GM18499 (cell line): ENCODE measurements around the gene DAPK2.
"Not testable (repeated sequence)": the region's sequence is repeated elsewhere in the genome, so short reads cannot be mapped to it uniquely, and the experiment has no call there.

Experiments used
- ATAC-seq: cut with Tn5 transposase; IDR thresholded peaks from one replicate; pipeline ENCODE4 v1.9.1; 2021; ENCODE audit warnings: moderate number of reproducible peaks; ENCODE audit not compliant: insufficient read depth, unreplicated experiment

The DAPK2 gene

GRCh38 chr15:63902671-63903035, 143.6 kb downstream of the DAPK2 start:
- ATAC-seq = no peak

GRCh38 chr15:63901912-63902670, 144.2 kb downstream of the DAPK2 start:
- no peak for ATAC-seq

- no peak for ATAC-seq
Observed at GRCh38 chr15:63900306-63900705, 146.0 kb downstream of the DAPK2 start.

- ATAC-seq = not testable (repeated sequence)
Observed at GRCh38 chr15:63899606-63900005, 146.7 kb downstream of the DAPK2 start.

DNA sequence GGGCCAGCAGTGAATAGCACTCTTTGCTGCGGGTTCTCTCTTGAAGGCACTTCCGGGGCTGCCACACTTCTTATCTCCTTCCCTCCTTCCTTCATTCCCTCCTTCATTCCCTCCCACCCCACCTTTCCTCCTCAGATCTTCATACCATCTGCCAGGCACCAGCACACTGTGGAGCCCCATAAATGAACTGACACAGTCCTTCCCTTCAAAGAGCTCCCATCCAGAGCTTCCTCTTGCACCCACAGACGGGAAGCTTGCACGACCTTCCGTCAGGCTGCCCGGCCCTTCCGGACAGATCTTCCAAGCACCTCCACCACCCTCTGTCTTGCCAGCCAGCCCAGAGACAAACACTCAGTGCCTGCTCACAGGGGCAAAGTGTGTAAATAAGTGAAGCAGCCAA, 147.1 kb downstream of the DAPK2 start:
- no peak for ATAC-seq

- no peak for ATAC-seq
Observed at GRCh38 chr15:63896336-63897115, 149.8 kb downstream of the DAPK2 start.

- no peak for ATAC-seq
Observed at GRCh38 chr15:63895787-63896218, 150.5 kb downstream of the DAPK2 start.

- no peak for ATAC-seq
Observed at GRCh38 chr15:63895194-63895593, 151.1 kb downstream of the DAPK2 start.

GRCh38 chr15:63894662-63894949, 151.7 kb downstream of the DAPK2 start:
- ATAC-seq = no peak

DNA sequence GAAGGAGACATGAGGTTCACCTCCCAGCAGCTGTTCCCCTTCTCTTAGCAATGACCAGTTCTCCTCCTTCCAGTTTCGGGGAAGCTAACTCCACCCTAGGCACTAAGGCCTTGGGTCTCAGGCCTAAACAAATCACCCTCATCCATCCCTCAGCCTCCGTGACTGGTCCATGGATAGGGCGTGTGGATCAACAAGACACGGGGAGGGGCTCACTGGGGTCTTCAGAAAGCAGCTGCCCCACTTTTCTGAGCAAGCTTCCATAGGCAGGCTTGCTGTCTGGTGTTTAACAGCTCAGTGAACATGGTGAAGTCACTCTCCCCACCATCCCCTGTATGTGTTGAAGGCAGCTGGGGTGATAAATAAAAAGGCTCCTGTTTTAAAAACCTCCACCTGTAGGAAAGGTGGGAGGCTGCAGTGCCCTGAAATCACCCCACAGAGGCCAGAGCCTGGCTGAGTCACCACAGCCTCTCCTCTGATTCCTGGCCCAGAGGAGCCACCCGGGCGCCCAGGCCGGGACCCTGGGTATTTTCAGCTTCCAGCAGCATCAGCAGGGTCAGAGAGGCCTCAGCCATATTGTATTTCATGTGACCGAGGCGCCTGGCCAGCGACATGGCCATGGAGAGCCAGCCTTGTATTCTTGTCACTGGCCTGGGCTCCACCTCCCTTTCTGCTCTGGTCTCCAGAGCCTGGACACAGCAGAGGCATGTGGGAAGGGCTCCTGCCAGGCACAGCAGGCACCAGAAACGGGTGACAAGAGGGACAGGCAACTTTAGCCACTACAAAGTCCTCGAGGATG, 152.2 kb downstream of the DAPK2 start:
- ATAC-seq = no peak

- no peak for ATAC-seq
Observed at GRCh38 chr15:63892794-63893441, 153.4 kb downstream of the DAPK2 start.

DNA sequence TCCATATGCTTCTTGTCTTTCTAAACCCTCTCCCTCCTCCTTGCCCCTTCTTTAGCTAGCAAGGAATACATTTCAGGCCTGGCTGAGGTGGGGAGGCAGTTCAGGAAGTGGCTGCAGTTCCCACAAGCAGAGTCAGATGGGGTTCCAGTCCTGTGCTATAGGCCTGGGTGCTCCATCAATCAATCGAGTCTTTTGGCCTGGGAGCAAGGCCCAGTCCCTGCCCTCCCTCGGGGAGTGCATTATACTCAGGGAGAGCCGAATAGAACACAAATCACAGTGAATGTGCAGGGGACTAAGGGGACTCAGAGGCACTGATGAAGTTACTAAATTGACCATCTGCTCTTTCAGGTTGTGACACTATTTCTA, 154.5 kb downstream of the DAPK2 start:
- ATAC-seq = no peak

DNA sequence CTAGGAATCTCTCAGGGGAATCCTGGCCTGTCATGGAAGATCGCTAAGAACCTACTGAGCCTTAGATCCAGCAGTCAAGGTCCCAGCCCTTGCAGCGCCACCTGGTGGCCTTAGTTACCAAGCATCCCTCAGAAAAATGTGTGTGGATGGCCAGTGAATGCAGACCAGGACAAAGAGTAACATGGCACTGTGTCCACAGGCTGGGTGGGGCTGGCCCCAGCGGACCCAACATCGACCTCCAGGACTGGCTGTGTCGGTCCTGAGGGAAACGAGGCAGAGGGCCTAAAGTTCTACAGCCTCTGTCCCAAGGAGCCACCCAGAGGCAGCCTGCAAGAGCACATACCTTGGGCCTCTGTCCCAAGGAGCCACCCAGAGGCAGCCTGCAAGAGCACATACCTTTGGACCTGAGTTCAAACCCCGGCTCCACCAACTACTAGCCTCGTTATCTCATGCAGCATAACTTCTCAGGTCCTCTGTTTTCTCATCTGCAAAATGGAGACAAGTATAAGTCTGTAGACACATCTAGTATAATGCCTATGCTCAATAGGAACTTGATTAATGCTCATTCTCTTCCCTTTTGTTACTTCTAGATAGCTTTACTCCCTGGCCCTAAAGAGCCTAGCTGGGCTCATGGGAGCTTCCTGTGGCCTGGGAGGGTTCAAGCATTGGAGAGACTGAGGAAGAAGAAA, 155.1 kb downstream of the DAPK2 start:
- no peak for ATAC-seq

DNA sequence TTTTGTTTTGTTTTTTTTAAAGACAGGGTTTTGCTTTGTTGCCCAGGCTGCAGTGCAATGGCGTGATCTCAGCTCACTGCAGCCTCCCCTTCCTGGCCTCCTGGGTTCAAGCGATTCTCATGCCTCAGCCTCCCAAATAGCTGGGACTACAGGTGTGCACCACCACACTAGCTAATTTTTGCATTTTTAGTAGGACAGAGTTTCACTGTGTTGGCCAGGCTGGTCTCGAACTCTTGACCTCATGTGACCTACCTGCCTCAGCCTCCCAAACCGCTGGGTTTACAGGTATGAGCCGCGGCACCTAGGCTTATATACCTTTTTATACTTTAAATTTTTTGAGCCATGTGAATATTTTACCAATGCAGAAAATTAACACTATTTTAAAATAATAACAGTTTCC, 155.7 kb downstream of the DAPK2 start:
- ATAC-seq = no peak

- ATAC-seq = no peak
Observed at GRCh38 chr15:63889831-63890230, 156.5 kb downstream of the DAPK2 start.

- ATAC-seq = no peak
Observed at GRCh38 chr15:63888823-63889222, 157.5 kb downstream of the DAPK2 start.

- ATAC-seq = no peak
Observed at GRCh38 chr15:63888146-63888545, 158.1 kb downstream of the DAPK2 start.

- ATAC-seq = no peak
Observed at GRCh38 chr15:63887630-63888029, 158.7 kb downstream of the DAPK2 start.

- no peak for ATAC-seq
Observed at GRCh38 chr15:63884953-63885352, 161.3 kb downstream of the DAPK2 start.

DNA sequence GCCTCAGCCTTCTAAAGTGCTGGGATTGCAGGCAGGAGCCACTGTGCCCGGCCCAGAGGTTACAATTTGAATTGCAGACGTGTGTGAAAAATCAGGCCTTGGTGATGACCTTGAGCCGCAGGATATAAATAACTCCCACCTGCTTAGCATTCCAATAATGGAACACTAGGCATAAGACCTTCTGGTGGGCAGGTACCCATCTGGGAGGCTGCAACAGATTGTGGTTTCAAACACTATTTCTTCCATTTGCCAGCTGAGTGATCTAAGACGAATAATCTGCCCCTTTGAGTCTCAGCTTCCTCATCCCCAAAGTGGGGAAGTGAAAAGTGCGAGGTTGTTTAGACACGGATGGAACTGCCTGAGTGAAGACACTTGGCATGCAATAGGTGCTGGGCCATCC, 164.9 kb downstream of the DAPK2 start:
- ATAC-seq = no peak
